ENCODE measurements around the gene KIF1A. TPM values are rescaled to one million over a fixed set of nuclear protein-coding genes. Genes with fewer than 3 reads are reported as not detected.

KIF1A gene
- total RNA-seq, 4 donors from 2014 or later: 1.2 to 6.9 (median 4.1) TPM

DNA sequence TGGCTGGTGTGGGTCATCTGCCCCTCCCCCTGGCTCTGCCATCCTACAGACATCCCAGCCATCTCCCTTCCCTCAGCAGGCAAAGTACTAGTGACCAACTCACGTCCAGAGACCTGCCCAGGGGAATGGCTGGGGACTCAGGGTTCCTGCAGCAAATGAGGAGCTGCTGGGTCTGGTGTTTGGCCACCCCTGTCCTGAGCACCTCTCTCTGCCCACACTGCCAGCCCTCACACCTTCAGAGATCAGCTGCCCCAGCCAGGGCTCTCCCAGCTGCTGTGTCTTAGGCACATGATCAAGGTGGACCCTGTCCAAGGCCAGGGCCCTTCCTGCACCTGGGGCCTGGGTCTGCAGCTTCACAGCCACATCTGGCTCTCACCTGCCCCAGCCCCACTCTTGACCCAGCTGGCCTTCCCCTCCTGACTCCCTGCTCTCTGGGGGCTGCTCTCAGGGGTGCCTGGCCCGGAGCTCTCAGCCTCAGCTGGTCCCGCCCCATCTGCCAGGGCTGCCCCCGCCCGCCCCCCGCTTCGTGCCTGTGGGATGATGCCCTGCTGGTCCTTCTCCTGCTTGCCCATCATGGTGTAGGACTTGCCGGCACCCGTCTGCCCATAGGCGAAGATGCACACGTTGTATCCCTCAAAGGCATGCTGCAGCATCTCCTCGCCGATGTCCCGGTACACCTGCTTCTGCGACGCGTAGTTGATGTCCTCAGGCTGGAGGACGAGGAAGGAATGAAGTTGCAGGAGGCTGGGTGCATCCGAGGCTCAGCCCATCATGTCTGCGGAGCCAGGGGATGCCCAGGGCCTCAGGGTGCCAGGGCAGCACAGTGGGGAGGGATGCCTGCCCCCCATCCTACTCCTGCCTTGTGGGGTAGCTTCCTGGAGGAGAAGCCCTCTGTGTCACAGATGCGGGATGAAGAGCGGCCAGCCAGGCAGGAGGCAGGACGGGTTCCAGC is 32.2 kb downstream of the KIF1A start:
- H3K27me3 ChIP-seq: no peaks in the 10 kb centered on the region
- TF ChIP-seq, protein P1, sequence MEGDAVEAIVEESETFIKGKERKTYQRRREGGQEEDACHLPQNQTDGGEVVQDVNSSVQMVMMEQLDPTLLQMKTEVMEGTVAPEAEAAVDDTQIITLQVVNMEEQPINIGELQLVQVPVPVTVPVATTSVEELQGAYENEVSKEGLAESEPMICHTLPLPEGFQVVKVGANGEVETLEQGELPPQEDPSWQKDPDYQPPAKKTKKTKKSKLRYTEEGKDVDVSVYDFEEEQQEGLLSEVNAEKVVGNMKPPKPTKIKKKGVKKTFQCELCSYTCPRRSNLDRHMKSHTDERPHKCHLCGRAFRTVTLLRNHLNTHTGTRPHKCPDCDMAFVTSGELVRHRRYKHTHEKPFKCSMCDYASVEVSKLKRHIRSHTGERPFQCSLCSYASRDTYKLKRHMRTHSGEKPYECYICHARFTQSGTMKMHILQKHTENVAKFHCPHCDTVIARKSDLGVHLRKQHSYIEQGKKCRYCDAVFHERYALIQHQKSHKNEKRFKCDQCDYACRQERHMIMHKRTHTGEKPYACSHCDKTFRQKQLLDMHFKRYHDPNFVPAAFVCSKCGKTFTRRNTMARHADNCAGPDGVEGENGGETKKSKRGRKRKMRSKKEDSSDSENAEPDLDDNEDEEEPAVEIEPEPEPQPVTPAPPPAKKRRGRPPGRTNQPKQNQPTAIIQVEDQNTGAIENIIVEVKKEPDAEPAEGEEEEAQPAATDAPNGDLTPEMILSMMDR (IDR thresholded peaks at IDR 0.05): no peak
- TF ChIP-seq POLR2A (IDR thresholded peaks at IDR 0.05): no peak
- DNase-seq: no peak
- no peaks in the 10 kb centered on the region for H3K36me3 ChIP-seq
- 86 to 94% methylated on average over 12 to 21 of the region's 23 CpGs for WGBS, 2 donors
- H3K9me3 ChIP-seq: no peaks in the 10 kb centered on the region
- no peak overlapping the region for H3K27ac ChIP-seq
- H3K4me3 ChIP-seq (replicated peaks in 1 of 3): no peak overlapping the region
- intact Hi-C loops (cut with DNase I): no loop called here
- no peaks in the 10 kb centered on the region for H3K4me1 ChIP-seq

DNA sequence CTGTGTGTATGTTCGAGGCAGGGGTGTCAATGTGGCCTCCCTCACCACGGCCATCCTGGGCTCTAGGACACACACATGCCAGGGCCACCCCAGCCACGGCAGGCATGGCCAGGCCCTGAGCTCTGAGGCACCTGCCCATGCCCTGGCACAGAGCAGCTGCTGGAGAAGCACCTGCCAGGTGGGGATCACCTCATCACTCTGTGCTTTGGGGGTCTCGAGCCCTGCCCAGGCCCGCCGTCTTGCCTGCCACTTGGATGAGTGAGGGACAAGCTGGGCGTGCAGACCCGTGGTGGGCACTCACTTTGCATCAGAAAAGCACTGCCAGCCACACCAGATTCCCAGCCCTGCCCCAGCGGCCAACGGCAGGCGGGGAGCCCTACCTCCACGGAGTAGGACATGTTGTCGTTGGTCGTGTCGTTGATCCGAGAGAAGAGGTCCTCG is 33.1 kb downstream of the KIF1A start:
- intact Hi-C loops (cut with DNase I): no loop called here
- Histone ChIP-seq H3K4me1 (no peaks in the 10 kb centered on the region), H3K4me3 (replicated peaks in 1 of 3) (no peak overlapping the region), H3K27ac (no peak overlapping the region), H3K27me3 (no peaks in the 10 kb centered on the region), H3K9me3 (no peaks in the 10 kb centered on the region), H3K36me3 (no peaks in the 10 kb centered on the region)
- no peak for TF ChIP-seq POLR2A (IDR thresholded peaks at IDR 0.05)
- TF ChIP-seq, protein P1 (IDR thresholded peaks at IDR 0.05): no peak
- 80 to 86% methylated on average over 6 to 9 of the region's 17 CpGs for WGBS, 2 donors
- DNase-seq: no peak

DNA sequence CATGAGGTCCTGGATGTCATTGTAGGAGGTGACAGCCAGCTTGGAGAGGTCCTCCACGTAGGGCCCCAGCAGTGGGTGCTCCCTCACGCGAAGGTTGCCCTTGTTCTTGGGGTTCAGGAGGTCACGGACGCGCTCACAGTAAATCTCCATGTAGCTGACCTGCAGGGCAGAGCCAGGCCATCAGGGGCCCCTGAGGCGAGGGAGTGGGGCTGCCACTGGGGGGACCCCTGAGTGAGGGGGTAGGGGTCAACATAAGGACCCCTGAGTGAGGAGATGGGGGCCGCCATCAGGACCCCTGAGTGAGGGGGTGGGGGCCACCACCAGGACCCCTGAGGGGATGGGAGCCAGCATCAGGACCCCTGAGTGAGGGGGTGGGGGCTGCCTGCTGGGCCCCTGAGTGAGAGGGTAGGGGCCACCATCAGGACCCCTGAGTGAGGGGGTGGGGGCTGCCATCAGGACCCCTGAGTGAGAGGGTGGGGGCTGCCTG is 33.6 kb downstream of the KIF1A start:
- Histone ChIP-seq H3K4me3 (replicated peaks in 1 of 3) (no peak overlapping the region), H3K9me3 (no peaks in the 10 kb centered on the region), H3K36me3 (no peaks in the 10 kb centered on the region), H3K4me1 (no peaks in the 10 kb centered on the region), H3K27ac (no peak overlapping the region), H3K27me3 (no peaks in the 10 kb centered on the region)
- WGBS, 2 donors: 82 to 85% methylated on average over 7 to 8 of the region's 8 CpGs
- intact Hi-C loops (cut with DNase I): no loop called here
- DNase-seq: no peak
- TF ChIP-seq, protein P1 (IDR thresholded peaks at IDR 0.05): no peak
- TF ChIP-seq POLR2A (IDR thresholded peaks at IDR 0.05): no peak

DNA sequence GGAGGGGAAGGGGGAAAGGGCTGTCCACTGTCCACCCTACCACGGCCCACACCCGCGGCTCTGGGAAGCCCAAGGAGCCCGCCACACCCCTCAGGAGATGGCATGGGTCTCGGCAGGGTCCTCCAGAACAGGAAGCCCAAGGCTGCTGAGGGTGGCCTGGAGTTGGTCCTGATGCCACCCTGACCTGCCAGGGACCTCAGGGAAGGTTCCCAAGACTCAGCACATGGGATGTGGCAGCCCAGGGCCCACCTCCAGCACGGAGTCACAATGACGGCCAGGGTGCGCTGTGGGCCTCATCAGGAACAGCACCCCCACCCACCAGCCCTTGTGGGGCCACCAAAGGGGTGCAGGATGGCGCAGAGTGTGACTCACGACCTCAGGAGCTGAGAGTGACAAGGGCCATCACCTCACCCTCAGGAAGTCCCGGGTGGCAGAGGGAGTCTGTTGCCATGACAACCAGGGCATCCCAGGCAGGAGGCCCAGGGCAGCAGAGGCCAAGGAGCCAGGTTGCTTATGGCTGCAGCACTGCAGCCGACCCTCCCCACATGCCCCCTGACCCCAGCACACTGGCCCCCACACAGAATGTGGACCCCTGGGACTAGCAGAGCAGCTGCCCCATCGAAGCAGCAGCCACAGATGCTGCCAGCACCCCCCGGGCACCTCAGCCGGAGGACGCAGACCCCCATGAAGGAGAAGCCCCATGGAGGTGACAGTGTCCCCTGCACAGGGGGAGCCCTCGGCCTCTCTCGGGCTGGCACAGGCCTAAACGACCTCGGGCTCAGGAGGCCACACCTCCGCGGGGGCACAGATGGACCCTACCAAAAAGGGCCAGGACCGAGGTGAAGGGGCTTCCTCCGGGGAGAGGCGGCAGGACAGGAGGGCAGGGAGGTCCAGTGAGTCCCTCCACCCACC is 34.3 kb downstream of the KIF1A start:
- Histone ChIP-seq H3K27ac (no peak overlapping the region), H3K27me3 (no peaks in the 10 kb centered on the region), H3K9me3 (no peaks in the 10 kb centered on the region), H3K4me3 (replicated peaks in 1 of 3) (no peak overlapping the region), H3K36me3 (no peaks in the 10 kb centered on the region), H3K4me1 (no peaks in the 10 kb centered on the region)
- no peak for DNase-seq
- no peak for TF ChIP-seq POLR2A (IDR thresholded peaks at IDR 0.05)
- TF ChIP-seq, protein P1 (IDR thresholded peaks at IDR 0.05): no peak
- intact Hi-C loops (cut with DNase I): no loop called here
- WGBS, 2 donors: 79 to 85% methylated on average over 7 to 9 of the region's 25 CpGs
